Measurements from ENCODE around the gene NXN.

DNA sequence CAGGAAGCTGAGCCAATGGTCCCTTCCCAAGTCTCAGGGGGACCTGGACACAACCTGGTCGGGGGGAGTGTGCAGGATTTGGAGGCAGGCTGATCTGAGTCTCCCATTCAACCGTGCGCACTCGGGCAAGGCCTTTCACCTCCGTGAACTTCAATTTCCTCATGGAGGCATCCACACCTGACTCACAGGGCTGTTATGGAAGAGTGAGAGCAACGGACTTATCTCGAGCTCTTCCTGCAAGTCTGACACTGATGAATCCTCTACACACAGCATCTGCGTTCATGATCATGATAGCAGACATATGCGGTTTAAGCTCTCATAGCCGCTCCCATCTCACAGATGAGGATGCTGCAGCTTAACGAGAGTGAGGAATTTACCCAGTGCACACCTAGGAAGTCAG lies 39.0 kb upstream of the NXN start:
- TF ChIP-seq, protein P1, sequence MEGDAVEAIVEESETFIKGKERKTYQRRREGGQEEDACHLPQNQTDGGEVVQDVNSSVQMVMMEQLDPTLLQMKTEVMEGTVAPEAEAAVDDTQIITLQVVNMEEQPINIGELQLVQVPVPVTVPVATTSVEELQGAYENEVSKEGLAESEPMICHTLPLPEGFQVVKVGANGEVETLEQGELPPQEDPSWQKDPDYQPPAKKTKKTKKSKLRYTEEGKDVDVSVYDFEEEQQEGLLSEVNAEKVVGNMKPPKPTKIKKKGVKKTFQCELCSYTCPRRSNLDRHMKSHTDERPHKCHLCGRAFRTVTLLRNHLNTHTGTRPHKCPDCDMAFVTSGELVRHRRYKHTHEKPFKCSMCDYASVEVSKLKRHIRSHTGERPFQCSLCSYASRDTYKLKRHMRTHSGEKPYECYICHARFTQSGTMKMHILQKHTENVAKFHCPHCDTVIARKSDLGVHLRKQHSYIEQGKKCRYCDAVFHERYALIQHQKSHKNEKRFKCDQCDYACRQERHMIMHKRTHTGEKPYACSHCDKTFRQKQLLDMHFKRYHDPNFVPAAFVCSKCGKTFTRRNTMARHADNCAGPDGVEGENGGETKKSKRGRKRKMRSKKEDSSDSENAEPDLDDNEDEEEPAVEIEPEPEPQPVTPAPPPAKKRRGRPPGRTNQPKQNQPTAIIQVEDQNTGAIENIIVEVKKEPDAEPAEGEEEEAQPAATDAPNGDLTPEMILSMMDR (IDR thresholded peaks at IDR 0.05): no peak
- no peak for TF ChIP-seq POLR2A (IDR thresholded peaks at IDR 0.05)
- no peak for TF ChIP-seq EP300 (IDR thresholded peaks at IDR 0.05)

All from tibial nerve (tissue), 4 donors.